Activated CD4-positive, alpha-beta T cell treated with anti-CD3 and anti-CD28 coated beads, Interleukin-2, Interleukin-6, amounts not matched to agents 100 ng/mL and 50 ng/mL, durations not matched to agents 16 hours and 8 hours (primary cell): ENCODE results near the gene XRN2.

Experiments used
- DNase-seq: peaks from one replicate; pipeline ENCODE4 v3.0.0-alpha.2; 2020

The XRN2 gene

DNA sequence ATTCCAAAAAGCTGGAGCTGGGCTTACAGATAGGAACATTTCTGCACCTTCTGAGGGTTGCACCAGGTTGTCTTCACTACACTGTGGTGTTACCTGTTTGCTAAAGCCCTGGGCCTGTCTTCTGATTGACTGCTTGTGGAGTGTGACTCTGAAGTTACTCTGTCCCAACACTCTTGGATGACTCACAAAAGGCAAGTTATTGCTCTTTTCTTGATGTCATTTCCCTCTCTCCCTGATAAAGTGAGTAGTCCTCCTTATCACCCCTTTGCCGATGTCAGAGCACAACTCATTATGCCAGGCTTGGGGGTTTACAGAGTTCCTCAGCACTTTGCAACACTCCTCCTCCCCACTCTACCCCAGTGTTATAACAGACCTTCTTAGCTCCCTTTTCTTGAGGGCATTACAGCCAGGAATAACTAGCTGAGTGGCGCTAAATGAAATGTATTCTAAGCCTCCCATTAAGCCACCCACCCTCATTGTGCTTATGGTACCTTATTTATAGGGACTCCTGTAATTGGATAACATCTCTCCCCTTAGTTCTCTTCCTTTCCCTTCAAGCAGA lies 130.3 kb downstream of the XRN2 start:
- DNase-seq: no peak

GRCh38 chr20:21435576-21435975 lies 132.4 kb downstream of the XRN2 start:
- DNase-seq: no peak

GRCh38 chr20:21436205-21436604 lies 133.1 kb downstream of the XRN2 start:
- no peak for DNase-seq

- DNase-seq: no peak
Observed at GRCh38 chr20:21437248-21437647, 134.1 kb downstream of the XRN2 start.

DNA sequence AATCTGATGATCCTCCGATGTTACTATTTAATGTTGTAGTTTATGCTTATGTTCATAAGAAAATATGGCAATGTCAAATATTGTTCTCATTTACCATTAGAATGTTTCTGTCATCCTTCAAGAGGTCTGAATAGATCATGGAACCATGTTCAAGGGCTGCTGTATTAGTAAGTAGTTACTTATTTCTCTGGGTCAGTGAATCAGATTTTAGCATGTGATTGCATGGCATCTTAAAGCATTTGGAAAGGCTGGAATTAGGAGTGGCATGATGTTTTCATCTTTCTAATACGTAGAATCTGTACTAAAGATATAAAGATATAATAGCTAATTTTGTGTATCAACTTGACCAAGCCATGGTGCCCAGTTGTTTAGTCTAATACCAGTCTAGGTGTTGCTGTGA lies 134.7 kb downstream of the XRN2 start:
- no peak for DNase-seq
